HT1080 (cell line): Measurements from ENCODE around the gene HNRNPD. TPM values are rescaled to one million over a fixed set of nuclear protein-coding genes. Genes with fewer than 3 reads are reported as not detected.
"Not testable (repeated sequence)": the region's sequence is repeated elsewhere in the genome, so short reads cannot be mapped to it uniquely, and the experiment has no call there.

Source experiments
- DNase-seq: peaks from one replicate; pipeline ENCODE4 v3.0.0-alpha.2; 2015; ENCODE audit warnings: low read depth
- polyA plus RNA-seq, 2 experiments: library from polyadenylated mRNA; depleted of rRNA; stranded (reverse); fragments of >200 nt; gene quantifications; 2 replicates each; pipeline ENCODE4 v1.2.3, GENCODE V29; 2015
- total RNA-seq: library from RNA; depleted of rRNA; stranded (reverse); fragments of >200 nt; shearing (Covaris generic); gene quantifications from 2 replicates; pipeline ENCODE4 v1.2.3, GENCODE V29; 2014; rRNA removed

The HNRNPD gene, protein sequence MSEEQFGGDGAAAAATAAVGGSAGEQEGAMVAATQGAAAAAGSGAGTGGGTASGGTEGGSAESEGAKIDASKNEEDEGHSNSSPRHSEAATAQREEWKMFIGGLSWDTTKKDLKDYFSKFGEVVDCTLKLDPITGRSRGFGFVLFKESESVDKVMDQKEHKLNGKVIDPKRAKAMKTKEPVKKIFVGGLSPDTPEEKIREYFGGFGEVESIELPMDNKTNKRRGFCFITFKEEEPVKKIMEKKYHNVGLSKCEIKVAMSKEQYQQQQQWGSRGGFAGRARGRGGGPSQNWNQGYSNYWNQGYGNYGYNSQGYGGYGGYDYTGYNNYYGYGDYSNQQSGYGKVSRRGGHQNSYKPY
- total RNA-seq, result 53.6 and 85.2 TPM in 2 replicates
- 420 and 485 TPM in 2 replicates for polyA plus RNA-seq (2015; cell fraction: cytosol; rRNA removed)
- polyA plus RNA-seq (2015; cell fraction: nucleus; rRNA removed), result 504 and 567 TPM in 2 replicates

- DNase-seq, result peak; percentile 99
These were observed at the start of gene HNRNPD for GRCh38 chr4:82373816-82374625. Gene HNRNPD (minus strand): TSS chr4:82373991. CDS start chr4:82373678, 313 bp downstream.

DNA sequence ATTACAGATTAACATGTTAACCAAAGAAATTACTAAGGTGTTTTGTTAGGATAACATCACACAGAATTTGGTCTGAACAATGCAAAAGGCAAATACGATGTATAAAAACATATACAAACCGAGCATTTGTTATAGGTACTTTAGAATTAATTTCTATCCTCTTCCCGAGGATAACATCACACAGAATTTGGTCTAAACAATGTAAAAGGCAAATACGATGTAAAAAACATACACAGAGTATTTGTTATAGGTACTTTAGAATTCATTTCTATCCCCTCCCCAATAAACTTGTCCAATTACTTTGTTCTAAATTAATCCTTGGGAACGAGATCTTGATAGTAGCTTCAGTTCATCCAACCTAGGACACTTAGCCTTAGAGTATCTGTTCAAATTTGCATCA, 48.8 kb upstream of the HNRNPD start:
- no peak for DNase-seq

DNA sequence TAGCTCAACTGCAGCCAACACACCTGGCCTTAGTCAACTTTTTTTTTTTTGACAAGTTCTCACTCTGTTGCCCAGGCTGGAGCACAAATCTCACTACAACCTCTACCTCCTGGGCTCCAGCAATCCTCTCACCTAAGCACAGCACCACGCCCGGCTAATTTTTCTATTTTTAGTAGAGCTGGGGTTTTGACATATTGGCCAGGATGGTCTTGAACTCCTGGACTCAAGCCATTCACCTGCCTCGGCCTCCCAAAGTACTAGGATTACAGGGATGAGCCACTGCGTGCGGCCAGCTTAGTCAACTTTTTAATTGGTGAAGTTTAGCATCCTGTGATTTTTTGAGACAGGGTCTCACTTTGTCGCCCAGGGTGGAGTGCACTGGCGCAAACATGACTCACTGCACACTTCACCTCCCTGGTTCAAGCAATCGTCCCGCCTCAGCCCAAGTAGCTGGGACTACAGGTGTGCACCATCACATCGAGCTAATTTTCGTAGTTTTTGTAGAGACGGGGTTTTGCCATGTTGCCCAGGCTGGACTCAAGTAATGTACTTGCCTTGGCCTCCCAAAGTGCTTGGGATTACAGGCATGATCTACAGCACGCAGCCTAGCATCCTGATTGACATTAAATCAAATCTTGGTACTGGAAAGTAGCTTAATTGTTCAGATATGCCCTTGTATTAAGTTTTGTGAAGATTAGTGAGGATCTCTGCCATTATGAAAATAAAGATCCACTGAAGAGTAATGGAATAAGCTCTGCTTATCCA, 48.2 kb upstream of the HNRNPD start:
- DNase-seq, result no peak

DNA sequence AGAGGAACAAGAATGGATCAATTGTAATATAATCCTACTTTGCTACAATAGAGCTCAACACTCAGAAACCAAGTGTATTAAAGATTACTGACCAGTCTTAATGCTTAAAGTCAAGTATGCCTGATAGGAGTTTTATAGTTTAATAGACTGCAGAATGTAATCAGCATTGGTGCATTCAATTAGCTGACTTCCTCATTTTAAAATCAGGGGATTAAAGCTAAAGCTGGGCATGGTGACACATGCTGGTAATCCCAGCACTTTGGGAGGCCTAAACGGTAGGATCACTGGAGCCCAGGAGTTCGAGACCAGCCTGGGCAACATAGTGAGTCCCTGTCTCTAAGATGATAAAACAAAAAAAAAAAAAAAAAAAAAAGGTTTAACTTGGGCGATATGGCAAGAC, 45.7 kb upstream of the HNRNPD start:
- no peak for DNase-seq

- no peak for DNase-seq
These were observed 42.2 kb upstream of the HNRNPD start for GRCh38 chr4:82415922-82416365.

DNA sequence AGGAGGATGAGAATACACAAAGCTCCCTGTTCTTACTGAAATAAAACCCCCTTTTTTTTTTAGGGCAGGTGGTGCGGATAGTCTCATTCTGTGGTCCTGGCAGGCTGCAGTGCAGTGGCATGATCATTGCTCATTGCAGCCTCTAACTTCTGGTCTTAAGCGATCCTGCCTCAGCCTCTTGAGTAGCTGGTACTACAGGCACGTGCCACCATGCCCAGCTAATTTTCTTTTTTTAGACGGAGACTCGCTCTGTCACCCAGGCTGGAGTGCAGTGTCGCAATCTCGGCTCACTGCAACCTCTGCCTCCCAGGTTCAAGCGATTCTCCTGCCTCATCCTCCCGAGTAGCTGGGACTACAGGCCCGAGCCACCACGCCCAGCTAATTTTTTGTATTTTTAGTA, 41.3 kb upstream of the HNRNPD start:
- not testable (repeated sequence) for DNase-seq

DNA sequence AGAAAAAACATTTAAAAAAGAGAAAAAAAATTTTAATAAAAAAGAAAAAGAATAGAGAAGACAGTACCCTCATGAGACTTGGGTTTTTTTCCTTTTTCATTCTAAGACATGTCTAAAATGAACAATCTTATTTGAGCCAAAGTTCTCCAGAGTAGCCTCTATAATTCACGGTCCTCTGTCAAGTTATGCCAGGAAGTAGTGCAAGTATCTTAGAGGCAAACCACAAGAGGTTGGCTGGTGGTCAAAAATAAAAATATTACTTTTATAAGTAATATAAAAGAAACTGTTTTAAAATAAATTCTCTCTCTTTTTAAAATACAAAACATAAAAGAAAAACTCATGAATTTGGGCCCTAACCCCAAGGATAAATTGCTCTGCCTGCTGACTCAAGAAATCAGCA, 29.9 kb upstream of the HNRNPD start:
- DNase-seq, result no peak

DNA sequence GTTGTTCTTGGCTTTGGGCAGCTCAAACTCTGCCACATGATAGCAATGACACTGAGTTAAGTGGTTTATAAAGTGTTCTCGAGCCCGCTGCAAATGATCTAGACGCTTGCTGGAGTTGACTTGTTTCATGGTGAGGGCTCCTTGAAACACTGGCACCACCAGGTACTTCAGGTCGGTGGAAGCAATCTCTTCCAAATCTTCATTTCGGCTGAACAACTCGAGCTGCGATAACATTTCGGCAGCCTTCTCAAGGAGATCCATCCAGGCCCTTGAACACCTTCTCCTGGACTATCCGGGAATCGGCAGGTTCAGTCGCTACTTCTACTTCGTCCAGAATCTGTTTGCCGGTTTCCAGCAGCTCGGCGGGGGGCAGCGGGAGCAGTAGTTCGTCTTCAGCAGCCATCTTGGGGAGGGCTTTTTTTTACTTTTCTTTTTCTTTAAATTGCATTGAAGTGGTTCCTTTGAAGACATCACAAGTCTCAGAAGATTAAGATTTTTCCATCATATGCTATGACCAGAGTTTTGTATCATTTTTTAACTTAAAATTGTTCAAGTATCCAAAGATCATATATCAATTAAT, 28.5 kb upstream of the HNRNPD start:
- DNase-seq, result no peak

- no peak for DNase-seq
These were observed 27.8 kb upstream of the HNRNPD start for GRCh38 chr4:82401600-82401999.

- no peak for DNase-seq
These were observed 24.5 kb upstream of the HNRNPD start for GRCh38 chr4:82398263-82398662.

DNA sequence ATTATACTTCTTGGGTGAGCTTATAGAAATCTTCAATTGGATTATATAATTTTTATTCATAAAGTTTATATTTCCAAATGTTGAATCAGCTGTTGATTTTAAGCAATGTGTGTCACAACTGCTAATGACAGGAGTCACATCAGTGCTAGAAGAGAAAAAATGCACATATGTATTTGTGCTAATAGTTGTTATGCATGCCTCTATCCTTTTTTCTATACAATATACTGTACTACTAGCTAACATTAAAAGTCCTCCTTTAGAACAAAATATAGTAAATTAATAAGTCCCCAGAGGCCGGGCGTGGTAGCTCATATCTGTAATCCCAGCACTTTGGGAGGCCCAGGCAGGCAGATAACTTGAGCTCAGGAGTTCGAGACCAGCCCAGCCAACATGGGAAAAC, 23.7 kb upstream of the HNRNPD start:
- DNase-seq, result no peak

- peak; percentile 56 for DNase-seq
These were observed 21.1 kb upstream of the HNRNPD start for GRCh38 chr4:82394896-82395295.

- not testable (repeated sequence) for DNase-seq
These were observed 16.3 kb upstream of the HNRNPD start for GRCh38 chr4:82390061-82390460.

- DNase-seq, result no peak
These were observed 14.6 kb upstream of the HNRNPD start for GRCh38 chr4:82388405-82388804.

GRCh38 chr4:82386312-82386711, 12.5 kb upstream of the HNRNPD start:
- not testable (repeated sequence) for DNase-seq

GRCh38 chr4:82382751-82383150, 9.0 kb upstream of the HNRNPD start:
- no peak for DNase-seq

DNA sequence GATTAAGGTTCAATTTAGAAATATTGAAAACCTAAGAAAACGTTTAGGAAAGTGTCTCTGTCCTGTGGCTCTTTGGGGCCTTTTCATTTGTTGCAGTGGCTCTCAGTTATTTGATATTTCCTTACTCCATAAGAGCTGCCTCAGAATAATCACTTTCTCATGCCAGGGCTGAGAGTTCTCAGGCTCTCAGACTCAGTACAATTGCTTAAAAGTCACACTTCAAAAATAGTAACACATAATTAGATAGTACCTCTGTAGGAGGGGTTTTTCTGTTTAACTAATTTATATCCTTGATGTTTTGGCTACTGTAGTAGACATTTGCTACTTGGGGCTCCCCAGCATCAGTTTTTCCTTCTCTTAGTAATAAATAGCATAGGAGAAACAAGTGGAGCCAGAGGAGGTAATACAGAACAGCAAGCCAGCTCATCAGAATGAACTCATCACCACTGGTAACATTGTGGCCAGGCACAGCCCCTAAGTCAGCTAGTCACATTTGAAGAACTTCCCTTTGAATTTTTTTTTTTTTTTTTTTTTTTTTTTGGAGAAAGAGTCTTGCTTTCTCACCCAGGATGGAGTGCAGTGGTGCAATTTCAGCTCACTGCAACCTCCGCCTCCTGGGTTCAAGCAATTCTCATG, 8.0 kb upstream of the HNRNPD start:
- DNase-seq, result no peak

- no peak for DNase-seq
These were observed 7.4 kb upstream of the HNRNPD start for GRCh38 chr4:82381235-82381634.

- DNase-seq, result no peak
These were observed 7.0 kb upstream of the HNRNPD start for GRCh38 chr4:82380831-82381230.

DNA sequence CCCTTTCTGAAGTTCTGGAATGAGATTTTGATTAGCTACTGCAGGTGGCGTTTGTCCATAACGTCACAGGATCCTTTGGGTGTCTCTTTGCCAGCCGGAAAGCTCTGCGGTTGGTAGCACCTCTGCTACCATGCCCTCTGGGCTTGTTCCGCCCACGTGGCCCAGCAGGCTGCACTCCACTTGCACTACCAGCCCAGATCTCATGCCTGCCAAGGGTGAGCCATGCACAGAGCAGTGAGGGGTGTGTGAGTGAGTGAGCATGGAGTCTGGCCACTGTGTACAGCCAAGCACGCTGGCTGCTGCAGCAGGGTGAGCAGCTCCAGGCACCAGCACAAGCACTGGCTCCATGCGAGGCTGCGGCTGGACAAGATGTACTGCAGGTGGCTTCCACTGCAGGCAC, 6.6 kb upstream of the HNRNPD start:
- no peak for DNase-seq

DNA sequence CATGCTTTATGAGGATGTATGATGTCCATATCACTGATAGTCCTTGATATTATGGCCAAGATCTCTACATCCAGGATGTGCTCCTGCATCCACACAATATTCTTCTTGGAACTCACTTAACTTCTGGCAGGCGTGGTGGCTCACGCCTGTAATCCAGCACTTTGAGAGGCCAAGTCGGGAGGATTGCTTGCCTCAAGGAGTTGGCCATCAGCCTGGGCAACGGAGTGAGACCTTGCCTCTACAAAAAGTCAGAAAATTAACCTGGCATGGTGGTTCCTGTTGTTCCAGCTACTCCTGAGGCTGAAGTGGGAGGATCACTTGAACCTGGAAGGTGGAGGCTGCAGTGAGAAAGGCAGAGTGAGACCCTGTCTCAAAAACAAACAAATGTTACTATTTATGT, 2.3 kb upstream of the HNRNPD start:
- DNase-seq, result no peak
